ENCODE measurements around the gene STAB2.

The STAB2 gene, protein sequence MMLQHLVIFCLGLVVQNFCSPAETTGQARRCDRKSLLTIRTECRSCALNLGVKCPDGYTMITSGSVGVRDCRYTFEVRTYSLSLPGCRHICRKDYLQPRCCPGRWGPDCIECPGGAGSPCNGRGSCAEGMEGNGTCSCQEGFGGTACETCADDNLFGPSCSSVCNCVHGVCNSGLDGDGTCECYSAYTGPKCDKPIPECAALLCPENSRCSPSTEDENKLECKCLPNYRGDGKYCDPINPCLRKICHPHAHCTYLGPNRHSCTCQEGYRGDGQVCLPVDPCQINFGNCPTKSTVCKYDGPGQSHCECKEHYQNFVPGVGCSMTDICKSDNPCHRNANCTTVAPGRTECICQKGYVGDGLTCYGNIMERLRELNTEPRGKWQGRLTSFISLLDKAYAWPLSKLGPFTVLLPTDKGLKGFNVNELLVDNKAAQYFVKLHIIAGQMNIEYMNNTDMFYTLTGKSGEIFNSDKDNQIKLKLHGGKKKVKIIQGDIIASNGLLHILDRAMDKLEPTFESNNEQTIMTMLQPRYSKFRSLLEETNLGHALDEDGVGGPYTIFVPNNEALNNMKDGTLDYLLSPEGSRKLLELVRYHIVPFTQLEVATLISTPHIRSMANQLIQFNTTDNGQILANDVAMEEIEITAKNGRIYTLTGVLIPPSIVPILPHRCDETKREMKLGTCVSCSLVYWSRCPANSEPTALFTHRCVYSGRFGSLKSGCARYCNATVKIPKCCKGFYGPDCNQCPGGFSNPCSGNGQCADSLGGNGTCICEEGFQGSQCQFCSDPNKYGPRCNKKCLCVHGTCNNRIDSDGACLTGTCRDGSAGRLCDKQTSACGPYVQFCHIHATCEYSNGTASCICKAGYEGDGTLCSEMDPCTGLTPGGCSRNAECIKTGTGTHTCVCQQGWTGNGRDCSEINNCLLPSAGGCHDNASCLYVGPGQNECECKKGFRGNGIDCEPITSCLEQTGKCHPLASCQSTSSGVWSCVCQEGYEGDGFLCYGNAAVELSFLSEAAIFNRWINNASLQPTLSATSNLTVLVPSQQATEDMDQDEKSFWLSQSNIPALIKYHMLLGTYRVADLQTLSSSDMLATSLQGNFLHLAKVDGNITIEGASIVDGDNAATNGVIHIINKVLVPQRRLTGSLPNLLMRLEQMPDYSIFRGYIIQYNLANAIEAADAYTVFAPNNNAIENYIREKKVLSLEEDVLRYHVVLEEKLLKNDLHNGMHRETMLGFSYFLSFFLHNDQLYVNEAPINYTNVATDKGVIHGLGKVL (N-terminal part only)

DNA sequence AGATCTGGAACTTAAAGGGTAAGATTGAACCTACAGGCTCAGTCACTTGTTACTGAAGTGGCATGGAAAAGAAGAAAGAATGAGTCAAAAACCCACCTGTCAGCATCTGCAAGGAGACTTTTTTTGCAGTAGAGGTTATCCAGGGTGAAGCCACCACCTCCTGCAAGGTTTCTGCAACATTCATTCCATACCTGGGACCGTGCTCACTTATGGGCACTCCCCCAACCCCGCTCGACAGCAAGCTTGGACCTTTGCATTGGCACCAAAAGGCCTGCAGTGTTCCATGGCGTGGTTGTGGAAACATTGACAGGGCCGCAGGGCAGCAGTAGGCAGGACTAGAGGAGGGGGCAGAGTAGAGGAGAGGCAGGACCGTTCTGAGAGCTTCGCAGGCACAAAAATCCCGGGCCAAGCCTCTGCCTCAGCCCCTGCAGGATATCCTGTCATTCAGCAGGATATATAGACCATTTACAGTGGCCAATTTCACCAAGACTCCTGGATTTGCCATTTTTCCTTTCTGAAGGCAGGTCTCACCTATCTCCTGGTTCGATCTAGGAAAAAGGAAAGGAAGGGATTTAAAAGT, at the start of gene STAB2:
TSS of gene STAB2 (plus strand) at position 483 of the 580 bp plus-strand sequence. CDS start 204 bp downstream, outside the sequence.
- CTCF ChIA-PET: interaction anchor here (0.6 to 3.8 kb wide), 5 partner anchors 12 to 283 kb away, joined by 3 to 26 read pairs (median 3); no protein-coding TSS in a partner anchor
- TF ChIP-seq, protein P1, sequence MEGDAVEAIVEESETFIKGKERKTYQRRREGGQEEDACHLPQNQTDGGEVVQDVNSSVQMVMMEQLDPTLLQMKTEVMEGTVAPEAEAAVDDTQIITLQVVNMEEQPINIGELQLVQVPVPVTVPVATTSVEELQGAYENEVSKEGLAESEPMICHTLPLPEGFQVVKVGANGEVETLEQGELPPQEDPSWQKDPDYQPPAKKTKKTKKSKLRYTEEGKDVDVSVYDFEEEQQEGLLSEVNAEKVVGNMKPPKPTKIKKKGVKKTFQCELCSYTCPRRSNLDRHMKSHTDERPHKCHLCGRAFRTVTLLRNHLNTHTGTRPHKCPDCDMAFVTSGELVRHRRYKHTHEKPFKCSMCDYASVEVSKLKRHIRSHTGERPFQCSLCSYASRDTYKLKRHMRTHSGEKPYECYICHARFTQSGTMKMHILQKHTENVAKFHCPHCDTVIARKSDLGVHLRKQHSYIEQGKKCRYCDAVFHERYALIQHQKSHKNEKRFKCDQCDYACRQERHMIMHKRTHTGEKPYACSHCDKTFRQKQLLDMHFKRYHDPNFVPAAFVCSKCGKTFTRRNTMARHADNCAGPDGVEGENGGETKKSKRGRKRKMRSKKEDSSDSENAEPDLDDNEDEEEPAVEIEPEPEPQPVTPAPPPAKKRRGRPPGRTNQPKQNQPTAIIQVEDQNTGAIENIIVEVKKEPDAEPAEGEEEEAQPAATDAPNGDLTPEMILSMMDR (IDR thresholded peaks at IDR 0.05; ENCODE audit: insufficient read depth, low read length, missing control alignments): no peak
- POLR2A ChIA-PET: no interaction called here
- no peak for DNase-seq (ENCODE audit: low read depth, low spot score)
- H3K4me3 ChIP-seq (ENCODE audit: low read depth, low read length): no peak within 1 kb of the TSS

DNA sequence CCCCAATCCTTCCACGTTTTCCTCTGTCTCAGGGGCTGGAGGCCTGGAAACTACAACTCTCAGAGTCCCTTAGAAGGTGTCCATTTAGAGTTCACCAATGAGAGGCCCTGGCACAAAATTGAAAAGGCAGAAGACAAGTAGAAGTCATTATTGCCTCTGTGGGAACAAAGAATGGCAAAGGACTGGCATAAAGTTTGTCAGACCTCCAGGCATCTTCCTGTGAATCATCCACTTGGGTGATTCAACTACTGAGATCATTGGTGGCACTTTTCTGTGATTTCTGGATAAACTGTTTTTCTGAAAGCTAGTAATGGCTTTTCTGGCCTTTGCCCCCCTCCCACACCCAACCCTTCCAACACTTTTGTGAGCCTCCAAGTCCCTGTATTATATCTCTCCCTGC, 48.7 kb upstream of the STAB2 start:
- POLR2A ChIA-PET: no interaction called here
- DNase-seq (ENCODE audit: low read depth, low spot score): no peak
- H3K4me3 ChIP-seq (ENCODE audit: low read depth, low read length): no peak overlapping the region
- CTCF ChIA-PET: interaction anchor here (2.3 kb wide), 1 partner anchor 10 kb away, joined by 15 read pairs; no protein-coding TSS in a partner anchor
- TF ChIP-seq, protein P1 (IDR thresholded peaks at IDR 0.05; ENCODE audit: insufficient read depth, low read length, missing control alignments): no peak

DNA sequence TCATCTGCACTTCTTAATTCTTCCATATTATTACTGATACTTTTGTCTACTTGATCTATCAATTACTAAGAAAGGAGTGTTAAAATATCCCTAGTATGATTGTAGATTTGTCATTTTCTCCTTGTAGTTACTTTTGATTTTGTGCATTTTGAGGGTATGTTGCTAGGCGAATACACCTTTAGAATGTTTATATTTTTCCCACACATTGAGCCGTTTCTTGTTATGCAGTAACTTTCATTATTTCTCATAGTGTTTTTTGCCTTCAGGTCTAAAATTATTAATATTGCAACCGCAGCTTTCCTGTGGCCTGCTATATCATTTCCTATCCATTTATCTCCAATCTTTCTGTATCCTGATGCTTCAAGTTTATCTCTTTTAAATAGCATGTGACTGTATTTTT, 46.8 kb upstream of the STAB2 start:
- no peak for DNase-seq (ENCODE audit: low read depth, low spot score)
- H3K4me3 ChIP-seq (ENCODE audit: low read depth, low read length): no peak overlapping the region
- TF ChIP-seq, protein P1 (IDR thresholded peaks at IDR 0.05; ENCODE audit: insufficient read depth, low read length, missing control alignments): no peak
- ChIA-PET POLR2A (no interaction called here), CTCF (interaction anchor here (1.3 to 3.7 kb wide), 2 partner anchors 8 to 591 kb away, joined by 6 to 17 read pairs; no protein-coding TSS in a partner anchor)

DNA sequence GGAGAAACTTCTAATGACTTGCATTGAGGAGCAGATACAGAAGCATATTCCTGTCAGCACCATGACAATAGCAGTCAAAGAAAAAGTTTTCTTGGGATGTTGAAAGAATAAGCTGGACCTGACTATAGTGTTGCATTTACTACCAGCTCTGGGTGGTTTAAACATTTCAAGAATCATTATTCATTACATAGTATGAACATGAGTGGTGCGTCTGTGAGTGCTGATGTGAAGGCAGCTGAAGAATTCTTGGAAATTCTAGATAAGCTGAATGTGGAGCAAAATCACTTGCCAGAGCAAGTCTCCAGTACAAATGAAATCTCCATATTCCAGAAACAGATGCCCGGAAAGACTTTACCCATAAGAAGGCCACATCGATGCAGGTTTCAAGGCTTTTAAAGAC, 45.0 kb upstream of the STAB2 start:
- POLR2A ChIA-PET: no interaction called here
- DNase-seq (ENCODE audit: low read depth, low spot score): no peak
- CTCF ChIA-PET: interaction anchor here (1.1 to 3.7 kb wide), 2 partner anchors 592 to 659 kb away, joined by 4 to 17 read pairs; no protein-coding TSS in a partner anchor
- no peak overlapping the region for H3K4me3 ChIP-seq (ENCODE audit: low read depth, low read length)
- TF ChIP-seq, protein P1 (IDR thresholded peaks at IDR 0.05; ENCODE audit: insufficient read depth, low read length, missing control alignments): no peak

DNA sequence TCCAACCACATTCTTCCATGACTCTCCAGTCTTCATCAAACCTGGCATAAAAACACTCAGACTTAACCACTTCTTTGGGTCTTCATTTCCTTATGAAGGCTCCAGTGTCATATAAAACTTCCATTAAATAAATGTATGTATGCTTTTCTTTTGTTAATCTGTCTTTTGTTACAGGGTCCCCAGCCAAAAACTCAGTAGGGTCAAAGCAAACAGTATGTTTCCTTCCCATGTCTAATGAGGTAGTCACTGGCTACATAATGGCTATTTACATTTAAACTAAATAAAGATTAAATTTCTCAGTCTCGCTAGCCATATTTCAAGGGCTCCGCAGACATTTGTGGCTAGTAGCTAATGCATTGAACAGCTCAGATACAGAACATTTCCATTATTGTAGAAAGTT, 40.1 kb upstream of the STAB2 start:
- DNase-seq (ENCODE audit: low read depth, low spot score): no peak
- no peak overlapping the region for H3K4me3 ChIP-seq (ENCODE audit: low read depth, low read length)
- POLR2A ChIA-PET: no interaction called here
- TF ChIP-seq, protein P1 (IDR thresholded peaks at IDR 0.05; ENCODE audit: insufficient read depth, low read length, missing control alignments): no peak
- CTCF ChIA-PET: interaction anchor here (0.9 to 7.7 kb wide), 13 partner anchors 9 to 663 kb away, joined by 3 to 129 read pairs (median 8); no protein-coding TSS in a partner anchor

All from AG04449 (cell line).